ENCODE data around the gene OLFML2B.

OLFML2B gene

DNA sequence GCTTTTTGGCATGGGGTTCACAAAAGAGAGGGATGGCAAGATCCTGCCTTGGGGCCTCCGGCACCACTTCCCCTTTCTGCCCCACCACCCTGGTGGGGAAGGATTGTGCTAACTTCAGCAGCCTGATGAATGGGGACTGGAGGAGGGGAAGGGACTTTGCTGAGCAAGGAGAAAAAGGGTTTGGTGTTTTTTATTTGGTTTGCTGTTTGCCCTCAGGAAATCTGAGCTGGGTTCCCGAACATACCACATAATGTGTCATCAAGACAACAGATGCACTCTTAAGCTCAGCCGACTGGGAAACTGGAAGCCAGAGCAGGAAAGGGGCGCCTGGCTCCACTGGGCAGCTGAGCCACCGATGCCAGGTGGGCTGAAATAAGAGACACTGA lies 19.8 kb downstream of the OLFML2B start:
- no peak for FAIRE-seq

DNA sequence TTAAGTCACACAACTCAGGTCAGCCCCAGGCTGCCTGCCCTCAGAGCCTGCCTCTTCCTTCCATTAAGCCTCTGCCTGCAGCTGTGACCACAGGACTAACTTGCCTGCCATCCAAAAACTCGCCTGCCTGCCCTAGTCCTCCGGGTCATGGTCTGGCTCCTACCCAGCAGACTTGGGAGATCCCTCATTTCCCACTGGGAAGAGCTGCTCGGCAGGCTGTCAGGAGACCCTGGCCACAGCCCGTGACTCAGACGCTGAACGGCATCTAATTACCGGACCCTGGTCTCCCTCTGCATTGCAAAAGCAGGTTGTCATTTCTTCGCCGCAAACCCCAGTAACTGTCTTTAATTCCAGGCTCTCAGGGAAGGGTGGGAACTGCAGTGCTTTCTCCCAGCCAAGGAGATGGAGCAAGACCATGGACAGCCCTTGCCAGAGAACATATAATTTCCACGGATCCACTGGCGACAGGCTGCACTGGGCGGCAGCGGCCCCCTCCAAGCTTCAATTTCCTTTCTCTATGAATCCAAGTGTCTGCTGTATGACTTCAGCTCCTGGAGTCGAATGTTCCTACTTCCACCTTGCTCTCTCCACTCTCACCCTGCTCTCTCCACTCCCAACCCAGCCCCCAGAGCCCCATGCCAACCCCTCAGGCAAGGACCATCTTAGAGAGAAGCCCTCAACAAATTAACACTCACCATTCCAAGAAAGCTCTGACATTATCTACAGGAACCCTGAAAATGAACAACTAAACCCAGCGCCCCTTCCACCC lies 20.4 kb downstream of the OLFML2B start:
- no peak for FAIRE-seq

DNA sequence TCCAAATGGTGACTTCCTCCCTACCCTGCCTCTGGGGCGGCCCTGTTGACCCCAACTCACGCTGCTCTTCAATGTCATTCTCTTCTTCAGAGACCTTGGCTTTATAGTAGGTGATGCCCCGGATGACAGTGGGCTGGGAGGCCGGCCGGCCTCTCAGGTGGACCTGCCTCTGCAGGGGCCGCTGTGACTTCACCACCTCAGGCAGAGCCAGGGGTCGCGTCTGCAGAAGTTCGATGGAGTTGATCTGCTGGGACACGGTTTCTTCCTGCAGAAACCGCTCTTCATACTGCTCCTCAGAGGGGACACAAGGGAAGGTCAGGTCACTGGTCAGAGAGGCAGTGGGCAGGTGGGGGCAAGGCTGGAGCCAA lies 23.6 kb downstream of the OLFML2B start:
- FAIRE-seq = no peak

DNA sequence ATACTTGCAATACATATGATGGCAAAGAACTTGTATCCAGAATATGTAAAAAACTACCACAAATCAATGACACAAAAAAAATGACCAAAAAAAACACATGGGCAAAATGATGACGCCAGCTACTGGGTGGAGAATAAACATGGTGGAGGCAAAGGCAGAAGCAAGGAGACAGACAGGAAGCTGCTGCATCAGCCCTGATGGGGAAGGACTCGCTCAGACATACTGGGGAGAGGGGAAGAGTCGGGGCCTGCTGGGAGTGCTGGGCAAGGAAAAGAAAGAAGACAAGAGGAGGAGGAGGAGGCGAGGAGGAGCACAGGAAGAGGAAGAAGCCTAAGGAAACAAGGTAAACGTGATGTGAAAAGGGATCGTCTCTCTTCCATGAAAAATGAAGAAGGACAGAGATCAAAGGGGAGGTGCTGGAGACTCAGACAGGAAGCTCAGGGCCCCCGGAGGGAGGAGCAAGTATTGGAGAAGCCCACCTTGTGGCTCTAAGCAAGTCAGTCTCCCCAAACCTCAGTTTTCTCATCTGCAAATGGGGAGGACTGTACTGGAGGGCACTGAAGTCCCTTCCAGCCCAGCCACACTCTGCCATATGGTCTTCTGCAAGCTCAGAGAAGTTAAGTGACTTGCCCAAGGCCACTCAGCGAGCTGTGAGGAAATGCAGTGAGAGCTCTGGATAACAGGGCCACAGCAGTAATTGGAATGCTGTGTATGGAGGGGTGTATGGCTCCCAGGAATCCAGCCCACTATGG lies 24.2 kb downstream of the OLFML2B start:
- no peak for FAIRE-seq

DNA sequence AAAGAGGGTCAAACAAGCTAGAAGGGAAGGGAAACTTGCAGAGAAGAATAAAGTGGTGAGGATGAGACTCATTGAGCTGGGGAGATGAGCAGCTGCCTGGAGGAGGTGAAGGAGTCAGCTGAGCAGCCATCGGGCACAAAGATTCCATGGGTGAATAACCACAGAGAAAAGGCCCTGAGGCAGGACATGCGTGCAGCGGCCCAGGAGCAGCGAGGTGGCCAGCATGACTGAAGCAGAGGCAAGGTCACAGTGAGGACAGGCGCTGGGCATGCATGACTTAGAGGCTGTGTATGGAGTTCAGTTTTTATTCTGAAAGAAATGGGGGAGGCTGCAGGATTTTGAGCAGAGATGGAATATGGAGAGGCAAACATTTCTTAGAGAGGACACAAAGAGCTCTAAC lies 24.9 kb downstream of the OLFML2B start:
- FAIRE-seq = no peak

DNA sequence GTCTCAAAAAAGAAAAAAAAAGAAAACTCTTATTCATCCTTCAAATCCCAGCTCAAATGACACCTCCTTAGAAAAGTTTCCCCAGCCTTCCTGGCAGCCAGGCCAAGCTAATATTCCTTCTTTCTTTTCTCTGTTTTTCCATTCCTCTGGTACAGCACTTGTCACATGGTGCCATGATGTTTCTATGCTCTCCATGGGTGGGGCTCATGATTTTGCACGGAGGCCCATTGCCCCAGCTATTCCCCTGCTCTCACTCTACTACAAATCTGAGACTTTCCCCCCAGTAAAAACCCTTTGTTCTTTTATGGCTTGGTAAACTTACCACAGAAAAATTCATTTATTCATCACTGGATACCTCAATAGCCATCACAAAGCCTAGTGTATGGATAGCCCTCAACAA lies 26.5 kb downstream of the OLFML2B start:
- FAIRE-seq = no peak

DNA sequence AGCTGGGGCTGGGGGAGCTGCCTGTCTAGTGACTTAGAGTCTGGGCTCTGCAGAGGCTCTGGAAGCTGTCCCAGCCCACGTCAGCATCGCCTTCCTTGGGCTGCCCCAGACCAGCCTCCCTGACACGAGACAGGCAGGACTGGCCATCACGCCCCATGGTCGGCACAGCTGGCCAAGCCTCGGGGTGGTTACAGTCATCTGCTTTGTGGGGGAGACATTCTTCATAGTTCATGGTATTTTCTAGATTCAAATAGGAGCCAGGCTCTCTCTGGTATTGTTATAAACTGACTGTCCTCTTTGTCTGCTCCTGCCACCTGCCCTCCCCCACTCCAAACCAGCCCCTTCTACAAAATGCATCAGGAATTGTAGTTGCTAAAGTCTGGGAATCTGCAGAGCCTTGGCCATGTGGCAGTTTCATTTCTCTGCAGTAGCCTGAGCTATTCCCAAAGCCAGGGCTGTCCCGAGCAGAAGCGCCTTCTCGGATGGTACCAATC lies 29.4 kb downstream of the OLFML2B start:
- no peak for FAIRE-seq

DNA sequence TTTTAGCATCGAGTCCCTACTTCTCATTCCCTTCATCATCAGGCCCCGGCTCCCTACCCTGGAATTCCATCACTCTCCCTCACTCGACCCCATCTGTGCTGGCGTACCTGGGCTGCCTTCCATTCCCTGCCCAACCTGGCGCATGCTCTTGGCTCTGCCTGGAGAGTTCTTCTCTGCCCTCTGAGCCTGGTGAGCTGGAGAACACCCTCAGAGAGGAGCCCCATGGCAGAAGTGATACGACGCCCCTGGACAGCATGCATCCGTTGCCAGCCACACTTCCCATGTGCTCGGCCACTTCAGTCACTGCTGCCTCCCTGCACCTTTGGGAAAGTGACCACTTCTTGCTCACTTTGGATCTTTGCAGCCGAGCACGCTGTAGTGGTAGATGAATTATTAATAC lies 30.1 kb downstream of the OLFML2B start:
- FAIRE-seq = no peak

DNA sequence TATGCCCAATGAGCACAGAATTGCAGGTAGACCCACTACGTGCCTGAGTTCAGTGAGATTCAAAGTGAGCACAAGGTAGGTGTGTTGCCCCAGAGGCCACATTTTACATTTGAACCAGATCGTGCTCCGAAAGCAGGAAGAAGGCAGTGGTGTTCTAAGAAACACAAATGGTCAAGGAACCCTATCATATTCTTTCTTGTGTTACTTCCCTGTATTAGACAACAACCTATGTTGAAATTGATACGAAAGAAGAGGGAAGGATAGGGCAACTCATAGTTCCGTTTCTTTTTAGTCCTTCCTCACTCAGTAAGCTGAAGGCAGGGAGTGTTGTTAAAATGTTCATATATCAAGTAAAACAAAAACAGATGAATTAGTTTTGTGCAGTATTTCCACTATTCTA lies 33.9 kb downstream of the OLFML2B start:
- FAIRE-seq = no peak

DNA sequence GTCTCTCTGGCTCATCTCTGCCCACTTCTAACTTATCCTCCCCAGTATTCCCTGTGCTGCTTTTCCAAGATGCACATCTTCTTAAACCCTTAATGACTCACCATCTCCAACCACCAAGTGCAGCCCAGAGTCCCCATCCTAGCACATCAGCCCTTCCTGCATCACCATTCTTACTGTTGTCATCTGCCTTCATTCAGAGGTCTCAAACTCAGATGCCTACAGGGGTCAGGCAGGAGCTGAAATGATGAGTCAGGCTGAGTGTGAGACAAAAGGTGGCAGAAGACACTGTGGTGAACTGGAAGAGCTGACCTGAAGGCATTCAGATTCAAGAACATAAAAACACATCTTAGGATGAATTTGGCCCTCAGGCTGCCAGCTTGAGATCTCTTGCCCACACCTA lies 34.6 kb downstream of the OLFML2B start:
- no peak for FAIRE-seq

DNA sequence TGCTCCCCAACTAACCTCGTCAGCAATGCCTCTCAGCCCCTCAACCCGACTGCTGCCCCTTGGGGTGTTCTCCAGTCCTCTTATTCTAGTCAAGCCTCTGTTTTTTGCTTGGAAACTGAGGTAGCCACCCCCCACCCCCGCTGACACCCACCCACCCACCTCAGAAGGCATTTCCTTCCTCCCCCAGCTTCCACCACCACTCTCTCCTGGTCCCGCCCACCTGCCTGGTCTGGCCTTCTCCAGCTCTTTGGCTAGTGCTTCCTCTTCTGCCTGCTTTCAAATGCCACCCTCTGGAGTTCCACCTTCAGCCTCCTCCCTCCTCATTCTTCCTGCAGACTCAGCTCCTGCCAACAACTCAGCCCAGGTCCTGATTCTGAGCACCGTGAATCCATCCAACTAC lies 35.3 kb downstream of the OLFML2B start:
- no peak for FAIRE-seq

DNA sequence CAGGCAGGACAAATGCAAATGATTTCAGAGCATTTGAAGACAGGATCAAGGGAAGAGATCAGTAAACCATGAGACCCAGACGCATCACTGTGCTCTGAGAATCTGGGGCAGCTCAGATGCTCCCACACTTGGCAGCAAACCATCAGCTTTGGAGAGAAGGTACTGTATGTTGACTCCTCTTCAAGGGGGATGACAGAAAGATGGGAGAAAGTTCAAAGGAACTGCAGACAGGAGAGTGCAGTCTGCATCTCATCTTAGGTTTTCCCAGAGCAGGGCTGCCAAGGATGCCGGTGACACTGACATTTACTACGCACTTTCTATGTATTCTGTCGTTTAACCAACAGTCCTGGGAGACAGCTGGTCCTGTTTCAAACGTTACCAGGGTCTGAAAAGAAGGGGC lies 35.8 kb downstream of the OLFML2B start:
- FAIRE-seq = no peak

DNA sequence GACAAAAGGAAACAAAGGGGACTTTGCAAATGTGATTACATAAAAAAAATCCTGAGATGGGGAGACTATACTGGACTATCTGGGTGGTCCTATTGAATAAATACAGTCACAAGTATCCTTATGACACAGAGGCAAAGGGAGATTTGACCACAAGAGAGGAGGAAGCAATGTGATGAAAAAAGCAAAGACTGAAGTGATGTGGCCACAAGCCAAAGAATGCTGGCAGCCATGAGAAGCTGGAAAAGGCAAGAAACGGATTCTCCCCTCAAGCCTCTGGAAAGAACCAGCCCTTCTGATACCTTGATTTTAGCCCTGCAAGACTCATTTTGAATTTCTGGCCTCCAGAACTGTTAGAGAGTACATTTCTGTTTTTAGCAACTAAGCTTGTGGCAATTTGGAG lies 36.4 kb downstream of the OLFML2B start:
- no peak for FAIRE-seq

DNA sequence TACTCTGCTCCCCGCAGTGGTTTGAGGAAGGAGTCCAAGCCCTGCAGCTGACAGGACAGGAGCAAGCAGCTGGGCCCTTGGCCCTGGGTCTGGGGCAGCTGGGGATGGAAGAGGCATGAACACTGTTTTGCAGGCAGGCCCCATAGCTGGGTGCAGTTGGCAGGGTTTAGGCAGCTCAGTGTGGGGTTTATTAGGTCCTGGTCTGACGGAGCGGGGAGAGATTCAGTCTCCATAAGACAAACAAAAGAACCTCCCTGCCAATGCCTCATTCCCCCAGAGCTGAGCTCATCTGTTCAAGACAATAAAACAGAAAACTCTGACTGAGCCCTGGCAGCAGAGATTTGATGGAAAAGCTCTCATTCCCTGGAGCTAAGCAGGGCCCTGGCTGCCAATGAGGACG lies 37.3 kb downstream of the OLFML2B start:
- no peak for FAIRE-seq

DNA sequence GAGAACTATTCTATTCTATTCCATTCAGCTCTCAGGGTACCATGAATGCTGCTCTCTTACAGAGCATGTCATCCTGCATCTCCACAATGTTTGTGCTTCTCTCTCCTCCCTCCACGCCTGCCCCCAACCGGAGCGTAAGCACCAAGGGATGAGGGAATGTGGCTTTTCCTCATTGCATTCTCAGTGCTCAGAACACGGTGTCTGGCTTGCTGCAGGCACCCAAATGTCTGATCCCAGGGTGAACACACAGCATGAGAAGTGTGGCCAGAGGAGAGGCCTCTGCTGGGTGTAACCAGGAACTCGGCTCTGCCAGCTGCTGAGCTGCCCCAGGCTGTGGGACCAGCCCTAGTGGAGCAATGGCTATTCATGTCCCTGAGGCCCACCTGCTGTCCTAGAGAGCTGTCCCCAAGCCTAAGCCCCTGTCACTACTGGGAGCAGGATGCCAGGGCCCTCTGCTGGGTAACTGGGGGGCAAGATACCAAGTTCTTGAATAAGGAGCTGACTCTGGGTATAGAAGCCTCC lies 38.3 kb downstream of the OLFML2B start:
- no peak for FAIRE-seq

DNA sequence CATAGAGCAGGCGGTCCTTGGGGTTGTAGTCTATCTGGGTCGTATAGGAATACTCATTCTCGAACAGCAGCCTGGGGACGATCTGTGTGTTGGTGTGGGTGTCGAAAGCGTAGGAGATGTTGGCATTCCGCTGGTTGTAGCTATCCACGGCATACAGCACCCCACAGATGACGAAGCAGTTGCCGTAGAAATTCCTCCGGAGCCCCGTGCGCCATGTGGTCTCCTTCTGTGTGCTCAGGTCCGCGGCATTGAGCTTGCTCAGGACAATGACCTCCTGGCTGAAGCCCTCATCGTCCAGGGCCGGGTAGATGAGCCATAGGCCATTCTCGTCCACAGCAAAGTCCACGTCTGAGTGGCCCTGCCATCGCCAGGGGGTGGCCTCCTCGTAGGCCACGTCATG lies 39.9 kb downstream of the OLFML2B start:
- FAIRE-seq = no peak

DNA sequence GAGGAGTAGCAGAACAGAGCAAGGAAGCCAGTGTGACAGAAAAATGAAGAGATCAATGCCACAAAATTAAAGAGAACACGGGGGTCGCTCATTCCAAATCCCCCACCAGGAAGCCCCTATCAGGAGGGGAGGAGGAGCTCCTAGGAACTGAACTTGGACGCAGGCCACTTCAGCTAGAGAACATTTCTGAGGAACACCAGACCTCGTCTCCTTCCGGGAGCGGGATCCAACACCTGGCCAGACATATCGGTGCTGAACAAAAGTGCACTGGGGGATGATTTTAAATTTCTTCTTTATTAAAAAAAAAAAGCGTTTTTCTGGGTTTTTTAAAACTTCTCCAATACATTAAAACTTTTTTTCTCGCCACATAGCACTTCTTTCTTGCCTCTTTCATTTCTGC lies 40.8 kb downstream of the OLFML2B start:
- no peak for FAIRE-seq

DNA sequence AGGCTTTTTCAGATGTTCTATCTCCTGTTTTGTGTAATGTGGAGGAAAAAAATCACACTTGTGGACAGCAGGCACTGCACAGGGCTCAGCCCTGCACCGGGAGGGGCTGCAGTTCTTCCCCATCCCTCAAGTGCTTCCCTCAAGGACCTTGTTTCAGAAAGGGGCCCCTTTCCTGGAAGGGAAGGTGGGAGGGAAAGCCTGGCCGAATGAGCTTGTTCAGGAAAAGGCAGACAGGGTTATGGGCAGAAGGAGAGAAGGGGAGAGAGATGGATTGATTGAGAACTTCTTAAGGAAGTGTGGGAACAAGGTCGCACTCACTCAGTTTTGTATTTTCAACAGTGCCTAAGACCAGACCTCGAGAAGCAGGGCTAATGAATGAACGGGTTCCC lies 41.2 kb downstream of the OLFML2B start:
- FAIRE-seq = no peak

DNA sequence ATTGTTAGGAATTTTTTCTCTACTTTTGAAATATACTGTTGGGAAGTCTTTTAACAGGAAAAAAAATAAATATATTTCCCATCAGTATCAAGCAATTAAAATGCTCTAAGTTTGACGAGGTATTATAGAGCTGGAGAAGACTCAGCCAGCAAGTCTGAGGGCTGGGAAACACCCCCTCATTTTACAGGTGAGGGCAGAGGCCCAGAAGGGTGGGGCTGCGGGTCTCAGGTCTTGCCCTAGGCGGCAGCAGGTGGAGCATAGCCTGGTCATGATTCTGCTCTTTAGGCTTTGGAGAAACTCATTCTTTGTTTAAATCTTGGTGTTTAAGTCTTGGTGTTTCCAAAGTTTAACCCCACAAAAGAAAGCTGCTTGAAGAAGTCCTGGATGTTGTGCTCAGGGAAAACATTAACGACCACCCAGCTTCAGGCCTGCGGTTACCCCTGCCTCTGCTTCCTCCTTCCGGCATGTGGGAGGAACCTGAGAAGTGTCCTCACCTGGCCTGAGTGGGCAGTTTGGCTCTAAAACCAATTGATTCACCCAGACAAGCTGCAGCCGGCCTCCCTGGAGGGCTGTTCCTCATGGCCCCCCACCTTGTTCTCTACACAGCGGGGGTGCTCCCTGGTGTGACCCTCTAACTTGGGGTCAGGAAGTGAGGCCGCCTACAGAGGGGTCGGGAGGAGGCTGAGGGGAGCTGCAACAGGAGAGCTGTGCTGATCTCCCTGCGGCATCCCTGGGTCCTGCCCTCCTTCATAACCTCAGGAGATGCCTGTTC lies 41.7 kb downstream of the OLFML2B start:
- FAIRE-seq = no peak

DNA sequence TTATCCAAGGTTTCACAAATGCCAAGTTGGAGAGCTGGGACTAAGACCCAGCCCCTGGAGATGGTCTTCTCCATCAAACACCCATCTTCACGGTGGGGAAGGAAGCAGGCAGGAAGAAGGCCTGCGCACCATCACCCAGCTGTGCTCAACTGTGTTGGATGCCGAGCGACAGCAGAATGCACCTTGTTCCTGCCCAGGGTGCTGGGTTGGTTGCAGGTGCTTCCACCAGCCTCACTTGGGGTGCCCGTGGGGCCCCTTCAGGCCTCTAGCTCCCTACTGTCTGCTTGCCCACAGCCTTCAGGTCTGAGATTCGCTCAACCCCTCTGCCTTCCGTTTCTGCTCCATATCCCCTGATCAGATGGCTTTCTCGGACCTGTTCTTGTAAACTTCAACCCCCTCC lies 42.5 kb downstream of the OLFML2B start:
- no peak for FAIRE-seq

DNA sequence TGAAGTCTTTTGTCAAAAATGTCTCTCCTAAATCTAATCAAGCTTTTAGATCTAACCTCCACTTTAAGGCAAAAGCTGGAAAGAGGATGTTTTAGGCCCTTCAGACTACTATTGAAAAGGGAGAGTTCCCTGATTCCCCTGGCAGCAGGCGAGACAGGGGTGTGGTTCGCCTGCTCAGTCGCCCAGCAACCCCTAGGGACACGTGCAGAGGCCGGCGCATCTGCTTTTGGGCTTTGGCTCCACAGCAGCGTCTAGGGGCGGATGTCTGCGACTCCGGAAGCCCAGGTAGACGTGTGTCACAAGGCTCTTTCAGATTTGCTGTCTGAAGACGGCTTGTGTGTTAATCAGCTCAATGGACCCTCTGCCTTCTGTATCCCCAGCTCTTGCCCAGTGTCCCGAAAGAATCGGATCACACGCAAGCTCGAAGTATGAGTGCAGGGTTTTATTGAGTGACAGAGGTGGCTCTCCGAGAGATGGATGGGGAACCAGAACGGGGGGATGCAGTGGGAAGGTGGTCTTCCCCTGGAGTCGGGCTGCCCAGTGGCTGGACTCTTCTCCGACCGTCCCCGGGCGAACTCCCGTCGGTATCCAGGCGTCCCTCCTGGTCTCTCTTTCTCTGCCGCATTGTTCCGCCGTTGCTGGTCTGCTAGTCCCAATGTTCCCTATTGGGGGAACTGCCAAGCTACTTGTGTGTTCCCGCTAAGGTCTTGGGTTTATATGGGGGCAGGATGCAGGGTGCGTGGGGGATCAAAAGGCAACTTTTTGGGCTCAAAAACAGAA lies 45.5 kb downstream of the OLFML2B start:
- FAIRE-seq = no peak
